HUES48 (cell line): ENCODE data around the gene TSPAN4.

Experiments used
- H3K27ac ChIP-seq: one replicate; pipeline ENCODE4 v1.7.0; 2013; ENCODE audit warnings: low read depth, low read length, inconsistent platforms
- H3K27me3 ChIP-seq: 2 replicates; pipeline ENCODE4 v1.6.1; 2013; ENCODE audit warnings: mild to moderate bottlenecking, low read length; ENCODE audit not compliant: control insufficient read depth, insufficient read depth
- H3K36me3 ChIP-seq: 2 replicates; pipeline ENCODE4 v1.6.1; 2013; ENCODE audit warnings: low read length; ENCODE audit not compliant: control insufficient read depth, insufficient read depth
- H3K4me1 ChIP-seq: 2 replicates; pipeline ENCODE4 v1.6.1; 2013; ENCODE audit warnings: mild to moderate bottlenecking, low read length; ENCODE audit not compliant: control insufficient read depth, insufficient read depth
- H3K4me3 ChIP-seq: 2 replicates; pipeline ENCODE4 v1.5.1; 2013; ENCODE audit warnings: mild to moderate bottlenecking, low read depth, low read length
- H3K9ac ChIP-seq: 2 replicates; pipeline ENCODE4 v1.6.1; 2013; ENCODE audit warnings: mild to moderate bottlenecking, low read depth, low read length, moderate library complexity
- H3K9me3 ChIP-seq: 2 replicates; pipeline ENCODE4 v1.6.1; 2013; ENCODE audit warnings: low read length; ENCODE audit not compliant: control insufficient read depth, insufficient read depth

TSPAN4 gene

GRCh38 chr11:819129-819931 is 23.3 kb upstream of the TSPAN4 start:
- H3K9ac ChIP-seq = peak overlapping the region; percentile 69; the same call in 1 of the 2 replicates
- peaks cover 9% of the 10 kb centered on the region for H3K4me1 ChIP-seq
- peak overlapping the region; percentile 73 for H3K27ac ChIP-seq

DNA sequence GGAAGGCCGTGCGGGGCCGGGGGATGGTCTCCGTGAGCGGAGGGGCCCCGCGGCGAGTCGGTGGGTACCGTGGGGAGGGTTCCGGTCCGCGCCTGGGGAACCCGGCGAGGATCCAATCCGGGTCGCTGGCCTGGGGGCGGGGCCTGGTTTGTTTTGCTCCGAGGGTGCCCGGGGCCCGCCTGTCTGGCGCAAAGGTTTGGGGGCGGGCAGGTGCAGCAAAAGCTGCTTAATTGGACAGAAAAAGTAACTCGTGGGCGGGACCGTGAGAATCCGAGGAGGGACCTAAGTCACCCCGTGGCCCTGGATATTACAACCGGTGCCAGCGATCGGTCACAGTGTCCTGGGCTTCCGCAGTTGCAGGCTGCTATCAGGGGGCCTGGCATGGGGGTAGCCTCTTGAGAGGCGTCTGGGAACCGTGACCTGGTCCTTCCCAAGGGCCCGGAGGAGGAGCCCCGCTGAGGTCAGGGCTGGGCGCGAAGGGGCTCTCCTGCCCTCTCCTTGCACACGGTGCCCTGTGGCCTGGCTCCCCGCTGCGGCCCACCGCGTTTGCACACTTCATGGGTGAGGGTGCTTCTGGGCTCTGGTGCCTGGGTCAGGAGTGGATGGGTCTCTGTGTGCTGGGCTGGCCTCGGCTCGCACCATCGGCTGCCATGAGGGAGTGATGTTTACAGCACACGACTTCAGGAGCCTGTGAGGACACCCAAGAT is 22.6 kb upstream of the TSPAN4 start:
- 0 out of 2 replicates have a peak, but pooled peaks cover 12% of the 10 kb centered on the region for H3K36me3 ChIP-seq
- H3K27ac ChIP-seq = peak overlapping the region; percentile 73
- no peaks in the 10 kb centered on the region for H3K9me3 ChIP-seq
- H3K4me1 ChIP-seq = peaks cover 9% of the 10 kb centered on the region
- H3K27me3 ChIP-seq = no peaks in the 10 kb centered on the region
- no peak overlapping the region for H3K9ac ChIP-seq
- H3K4me3 ChIP-seq = peak overlapping the region; percentile 83

More at GRCh38 chr11:819129-819931, 23.3 kb upstream of the TSPAN4 start:
- no peaks in the 10 kb centered on the region for H3K27me3 ChIP-seq
- H3K4me3 ChIP-seq = peak overlapping the region; percentile 83
- H3K36me3 ChIP-seq = 0 out of 2 replicates have a peak, but pooled peaks cover 7% of the 10 kb centered on the region
- no peaks in the 10 kb centered on the region for H3K9me3 ChIP-seq

DNA sequence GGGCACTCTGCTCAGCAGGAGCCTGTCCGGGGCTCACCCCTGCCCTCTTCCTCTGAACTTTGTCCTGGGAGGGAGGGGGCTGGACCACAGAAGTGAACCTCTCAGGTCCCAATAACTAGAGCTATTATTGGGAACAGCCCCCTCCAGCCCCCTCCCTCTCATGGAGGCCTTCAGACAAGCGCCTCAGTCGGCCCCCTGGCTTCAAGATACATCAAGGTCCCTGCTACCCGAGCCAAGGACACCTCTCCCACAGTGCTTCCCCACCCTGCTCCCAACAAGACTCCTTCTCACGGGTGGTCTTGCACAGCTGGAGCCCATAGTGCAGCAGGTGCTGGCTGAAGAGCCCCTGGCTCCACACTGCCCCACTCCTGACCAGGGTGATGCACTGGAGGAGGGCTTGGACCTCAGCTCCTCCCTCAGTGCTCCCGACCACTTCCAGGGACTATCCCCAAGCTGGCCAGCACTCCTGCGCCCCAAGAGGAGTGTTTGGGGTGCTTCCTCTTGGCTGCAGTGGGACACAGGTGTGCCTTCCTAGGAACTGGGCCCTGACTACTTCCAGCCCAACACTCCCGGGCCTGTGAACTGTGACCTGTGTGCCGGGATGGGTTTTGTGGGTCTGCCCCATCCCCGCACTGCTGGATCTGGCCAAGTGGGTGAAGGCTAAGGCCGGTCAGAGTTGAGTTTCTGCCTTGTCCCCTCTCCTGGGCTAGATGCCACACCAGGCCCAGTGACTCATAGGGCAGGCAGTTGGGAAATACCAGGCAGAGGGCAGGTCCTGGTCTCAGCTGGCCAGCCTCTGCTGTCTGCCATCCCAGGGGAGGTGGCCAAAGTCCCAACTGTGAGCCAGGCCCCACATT is 21.8 kb upstream of the TSPAN4 start:
- H3K27ac ChIP-seq = no peak overlapping the region
- H3K36me3 ChIP-seq = 0 out of 2 replicates have a peak, but pooled peaks cover 16% of the 10 kb centered on the region
- peaks cover 9% of the 10 kb centered on the region for H3K4me1 ChIP-seq
- no peak overlapping the region for H3K9ac ChIP-seq
- no peaks in the 10 kb centered on the region for H3K9me3 ChIP-seq
- peaks cover 4% of the 10 kb centered on the region; the same call in 1 of the 2 replicates for H3K27me3 ChIP-seq
- peak overlapping the region; percentile 83 for H3K4me3 ChIP-seq

DNA sequence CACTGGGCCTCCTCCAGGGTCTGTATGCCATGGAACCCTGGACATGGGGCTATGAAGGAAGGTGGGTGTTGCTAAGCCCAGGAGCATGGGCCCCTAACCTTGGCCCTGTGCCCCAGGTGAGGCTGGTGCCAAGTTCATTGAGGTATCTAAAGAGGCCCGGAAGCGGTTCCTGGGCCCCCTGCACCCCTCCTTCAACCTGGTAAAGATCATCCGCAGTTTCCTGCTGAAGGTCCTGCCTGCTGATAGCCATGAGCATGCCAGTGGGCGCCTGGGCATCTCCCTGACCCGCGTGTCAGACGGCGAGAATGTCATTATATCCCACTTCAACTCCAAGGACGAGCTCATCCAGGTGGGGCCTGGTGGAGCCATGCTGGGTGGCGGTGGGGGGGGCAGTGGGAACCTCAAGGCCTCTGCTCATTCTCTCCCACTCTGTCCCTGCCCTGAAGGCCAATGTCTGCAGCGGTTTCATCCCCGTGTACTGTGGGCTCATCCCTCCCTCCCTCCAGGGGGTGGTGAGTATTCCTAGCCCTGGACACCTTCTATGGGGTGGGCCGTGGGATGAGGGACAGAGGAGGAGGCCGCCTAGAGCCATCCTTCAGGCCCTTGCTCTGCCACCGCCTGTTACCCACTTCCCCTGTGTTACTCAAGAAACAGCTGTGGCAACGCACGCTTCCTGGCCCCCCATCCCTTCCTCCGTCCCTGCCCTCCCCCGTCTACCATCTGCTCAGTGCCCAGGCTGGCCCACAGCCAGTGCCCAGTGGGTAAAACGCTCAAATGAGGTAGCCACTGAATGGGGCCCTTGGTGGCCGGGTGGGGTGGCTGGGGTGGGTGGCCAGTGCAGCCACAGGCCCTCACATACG is 20.9 kb upstream of the TSPAN4 start:
- H3K4me3 ChIP-seq = no peak overlapping the region
- 0 out of 2 replicates have a peak, but pooled peaks cover 16% of the 10 kb centered on the region for H3K36me3 ChIP-seq
- H3K27me3 ChIP-seq = peaks cover 5% of the 10 kb centered on the region; the same call in 1 of the 2 replicates
- H3K9ac ChIP-seq = no peak overlapping the region
- peaks cover 9% of the 10 kb centered on the region for H3K4me1 ChIP-seq
- no peaks in the 10 kb centered on the region for H3K9me3 ChIP-seq
- no peak overlapping the region for H3K27ac ChIP-seq

- Histone ChIP-seq H3K9me3 (no peaks in the 10 kb centered on the region), H3K27me3 (peaks cover 17% of the 10 kb centered on the region), H3K4me1 (peaks cover 17% of the 10 kb centered on the region), H3K36me3 (0 out of 2 replicates have a peak, but pooled peaks cover 16% of the 10 kb centered on the region), H3K27ac (no peak overlapping the region), H3K9ac (no peak overlapping the region), H3K4me3 (no peak overlapping the region)
These were observed 19.0 kb upstream of the TSPAN4 start for GRCh38 chr11:823441-824291.

- Histone ChIP-seq H3K9ac (no peak overlapping the region), H3K4me1 (peaks cover 19% of the 10 kb centered on the region), H3K36me3 (0 out of 2 replicates have a peak, but pooled peaks cover 16% of the 10 kb centered on the region), H3K27me3 (peaks cover 24% of the 10 kb centered on the region), H3K4me3 (no peak overlapping the region), H3K9me3 (no peaks in the 10 kb centered on the region), H3K27ac (no peak overlapping the region)
These were observed 18.3 kb upstream of the TSPAN4 start for GRCh38 chr11:824292-824880.

- Histone ChIP-seq H3K27me3 (peaks cover 30% of the 10 kb centered on the region), H3K36me3 (0 out of 2 replicates have a peak, but pooled peaks cover 16% of the 10 kb centered on the region), H3K4me1 (peaks cover 25% of the 10 kb centered on the region), H3K27ac (no peak overlapping the region), H3K4me3 (no peak overlapping the region), H3K9me3 (no peaks in the 10 kb centered on the region), H3K9ac (no peak overlapping the region)
These were observed 17.7 kb upstream of the TSPAN4 start for GRCh38 chr11:824942-825341.

GRCh38 chr11:825366-826226 is 17.1 kb upstream of the TSPAN4 start:
- H3K27ac ChIP-seq = no peak overlapping the region

More at GRCh38 chr11:825366-826226, 17.1 kb upstream of the TSPAN4 start:
- no peaks in the 10 kb centered on the region for H3K9me3 ChIP-seq
- H3K4me1 ChIP-seq = peaks cover 28% of the 10 kb centered on the region
- H3K36me3 ChIP-seq = 0 out of 2 replicates have a peak, but pooled peaks cover 16% of the 10 kb centered on the region
- no peak overlapping the region for H3K4me3 ChIP-seq
- peaks cover 34% of the 10 kb centered on the region for H3K27me3 ChIP-seq
- no peak overlapping the region for H3K9ac ChIP-seq
